ENCODE measurements around the gene PCGF6. TPM values are rescaled to one million over a fixed set of nuclear protein-coding genes. Genes with fewer than 3 reads are reported as not detected.
A peak's percentile ranks its signal among the peaks of the same experiment; 100 is the strongest.

The PCGF6 gene
- total and polyA plus RNA-seq, 2 donors (not counting 1 experiment from before 2014, with no cell fraction given) = 3.5 to 7.4 TPM

DNA sequence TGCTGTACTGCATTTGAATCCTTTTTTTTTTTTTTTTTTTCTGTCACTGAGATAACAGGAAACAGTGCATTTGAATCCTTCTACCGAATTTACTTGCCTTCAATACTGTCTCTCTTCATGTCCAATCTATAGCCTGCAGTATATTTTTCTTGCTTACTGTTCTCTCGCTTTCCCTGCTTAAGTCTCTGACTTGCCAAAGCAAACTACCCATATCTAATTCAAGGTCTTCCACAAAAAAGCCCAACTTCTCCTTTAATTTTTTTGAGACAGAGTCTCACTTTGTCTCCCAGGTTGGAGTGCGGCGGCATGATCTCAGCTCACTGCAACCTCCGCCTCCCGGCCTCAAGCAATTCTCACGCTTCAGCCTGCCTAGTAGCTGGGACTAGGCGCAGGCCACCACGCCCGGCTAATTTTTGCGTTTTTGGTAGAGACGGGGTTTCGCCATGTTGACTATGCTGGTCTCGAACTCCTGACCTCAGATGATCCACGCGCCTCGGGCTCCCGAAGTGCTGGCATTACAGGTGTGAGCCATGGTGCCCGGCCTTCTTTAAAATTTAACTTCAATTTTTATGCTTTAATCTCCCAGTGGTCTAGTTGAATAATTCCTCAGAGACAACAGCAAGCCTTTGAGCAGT lies 46.4 kb upstream of the PCGF6 start:
- ChIA-PET POLR2A (interaction anchor here (1.9 kb wide), 1 partner anchor 29 kb away, joined by 8 read pairs; the partner anchor contains the start of gene TAF5), CTCF (interaction anchor here (0.9 to 2.5 kb wide), 3 partner anchors 28 to 88 kb away, joined by 3 to 7 read pairs (median 3); partner anchors contain the start of gene TAF5)
- H3K4me1 Mint-ChIP-seq = peaks cover 44% of the 10 kb centered on the region
- H3K27ac ChIP-seq (ENCODE audit: low read length in 2 of 2) = peak overlapping the region; percentile 38 to 64
- WGBS (ENCODE audit: insufficient coverage) = 66% methylated on average over 13 of the region's 19 CpGs
- TF ChIP-seq, protein P1, sequence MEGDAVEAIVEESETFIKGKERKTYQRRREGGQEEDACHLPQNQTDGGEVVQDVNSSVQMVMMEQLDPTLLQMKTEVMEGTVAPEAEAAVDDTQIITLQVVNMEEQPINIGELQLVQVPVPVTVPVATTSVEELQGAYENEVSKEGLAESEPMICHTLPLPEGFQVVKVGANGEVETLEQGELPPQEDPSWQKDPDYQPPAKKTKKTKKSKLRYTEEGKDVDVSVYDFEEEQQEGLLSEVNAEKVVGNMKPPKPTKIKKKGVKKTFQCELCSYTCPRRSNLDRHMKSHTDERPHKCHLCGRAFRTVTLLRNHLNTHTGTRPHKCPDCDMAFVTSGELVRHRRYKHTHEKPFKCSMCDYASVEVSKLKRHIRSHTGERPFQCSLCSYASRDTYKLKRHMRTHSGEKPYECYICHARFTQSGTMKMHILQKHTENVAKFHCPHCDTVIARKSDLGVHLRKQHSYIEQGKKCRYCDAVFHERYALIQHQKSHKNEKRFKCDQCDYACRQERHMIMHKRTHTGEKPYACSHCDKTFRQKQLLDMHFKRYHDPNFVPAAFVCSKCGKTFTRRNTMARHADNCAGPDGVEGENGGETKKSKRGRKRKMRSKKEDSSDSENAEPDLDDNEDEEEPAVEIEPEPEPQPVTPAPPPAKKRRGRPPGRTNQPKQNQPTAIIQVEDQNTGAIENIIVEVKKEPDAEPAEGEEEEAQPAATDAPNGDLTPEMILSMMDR (IDR thresholded peaks at IDR 0.05) = no peak
- no peak for TF ChIP-seq EZH2 (IDR thresholded peaks at IDR 0.05; ENCODE audit: borderline replicate concordance, insufficient read depth, low read depth, low read length, poor library complexity, severe bottlenecking)
- H3K9me3 ChIP-seq (ENCODE audit: control extremely low read depth in 1 of 3, control insufficient read depth in 2 of 3, insufficient read depth in 1 of 3, low read length in 2 of 3) = no peaks in the 10 kb centered on the region
- peak overlapping the region; percentile 73 for H3K4me2 ChIP-seq (replicated peaks; ENCODE audit: low read depth, low read length, poor library complexity, severe bottlenecking)
- DNase-seq = no peak
- no peak for ATAC-seq (ENCODE audit: low read depth)
- peaks cover 4% of the 10 kb centered on the region for H4K20me1 ChIP-seq (ENCODE audit: control insufficient read depth, insufficient read depth, low read length, poor library complexity, severe bottlenecking)
- intact Hi-C loops (cut with micrococcal nuclease) = loop anchor here (2.0 to 5.0 kb wide), 2 partner anchors 725 to 1245 kb away; partner anchors contain the start of genes NOLC1 and SFR1
- H3K9ac ChIP-seq (ENCODE audit: low read length) = peak overlapping the region; percentile 98
- no peaks in the 10 kb centered on the region for H3K27me3 Mint-ChIP-seq
- no peaks in the 10 kb centered on the region for H3K27me3 ChIP-seq (replicated peaks in 1 of 4; ENCODE audit: control extremely low read depth in 1 of 4, control insufficient read depth in 3 of 4, insufficient read depth in 4 of 4, low read length in 3 of 4)
- H3K4me1 ChIP-seq (ENCODE audit: control insufficient read depth in 2 of 2, insufficient read depth in 2 of 2, low read length in 2 of 2) = peaks cover 22 to 23% of the 10 kb centered on the region in 2 donors
- no peaks in the 10 kb centered on the region for H3K9me3 Mint-ChIP-seq (ENCODE audit: insufficient read depth)
- H3K36me3 ChIP-seq (replicated peaks in 1 of 2; ENCODE audit: control extremely low read depth in 1 of 2, control insufficient read depth in 1 of 2, extremely low read depth in 1 of 2, insufficient read depth in 2 of 2, low read length in 1 of 2) = peaks cover 0 to 31% of the 10 kb centered on the region in 2 experiments
- peak overlapping the region; percentile 89 for H3K27ac Mint-ChIP-seq
- peak overlapping the region; percentile 97 for H3K4me3 Mint-ChIP-seq
- H3K4me3 ChIP-seq (ENCODE audit: control extremely low read depth in 1 of 5, extremely low read depth in 1 of 5, insufficient read depth in 1 of 5, low read depth in 2 of 5, low read length in 4 of 5) = peak overlapping the region; percentile 68 to 92 (median 76)
- peak overlapping the region; percentile 85 for H2AFZ ChIP-seq (ENCODE audit: insufficient read depth, low read depth, low read length, poor library complexity, severe bottlenecking)
- peaks cover 68% of the 10 kb centered on the region for H3K79me2 ChIP-seq (ENCODE audit: control insufficient read depth, insufficient read depth, low read length)

DNA sequence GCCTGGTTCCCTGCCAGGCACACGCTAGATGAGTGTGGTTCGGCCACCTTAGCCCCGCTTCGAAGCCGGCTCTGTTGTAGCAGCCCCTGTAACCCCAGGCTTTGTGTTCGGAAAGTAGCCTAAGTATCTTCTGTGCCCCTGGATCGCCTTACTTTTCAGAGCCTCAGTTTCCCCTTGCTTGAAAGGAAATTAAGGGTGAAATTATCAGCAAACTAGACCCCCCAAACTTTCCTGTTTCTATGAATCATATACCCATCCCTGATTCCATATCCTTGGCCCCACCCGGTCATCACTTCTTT lies 45.8 kb upstream of the PCGF6 start:
- Mint-ChIP-seq H3K27ac (peak overlapping the region; percentile 89), H3K4me1 (peaks cover 44% of the 10 kb centered on the region), H3K4me3 (peak overlapping the region; percentile 97), H3K9me3 (ENCODE audit: insufficient read depth) (no peaks in the 10 kb centered on the region), H3K27me3 (no peaks in the 10 kb centered on the region)
- ATAC-seq (ENCODE audit: low read depth) = no peak
- intact Hi-C loops (cut with micrococcal nuclease) = loop anchor here (1.0 to 5.0 kb wide), 5 partner anchors 28 to 1244 kb away; partner anchors contain the start of genes NOLC1, PCGF6 and SFR1
- H3K4me1 ChIP-seq (ENCODE audit: control insufficient read depth in 2 of 2, insufficient read depth in 2 of 2, low read length in 2 of 2) = peaks cover 22 to 23% of the 10 kb centered on the region in 2 donors
- POLR2A ChIA-PET = interaction anchor here (1.9 kb wide), 1 partner anchor 29 kb away, joined by 8 read pairs; the partner anchor contains the start of gene TAF5
- no peaks in the 10 kb centered on the region for H3K9me3 ChIP-seq (ENCODE audit: control extremely low read depth in 1 of 3, control insufficient read depth in 2 of 3, insufficient read depth in 1 of 3, low read length in 2 of 3)
- peaks cover 68% of the 10 kb centered on the region for H3K79me2 ChIP-seq (ENCODE audit: control insufficient read depth, insufficient read depth, low read length)
- peaks cover 0 to 31% of the 10 kb centered on the region in 2 experiments for H3K36me3 ChIP-seq (replicated peaks in 1 of 2; ENCODE audit: control extremely low read depth in 1 of 2, control insufficient read depth in 1 of 2, extremely low read depth in 1 of 2, insufficient read depth in 2 of 2, low read length in 1 of 2)
- peak overlapping the region; percentile 85 for H2AFZ ChIP-seq (ENCODE audit: insufficient read depth, low read depth, low read length, poor library complexity, severe bottlenecking)
- H3K27ac ChIP-seq (ENCODE audit: low read length in 2 of 2) = peak overlapping the region; percentile 38 to 64
- H3K27me3 ChIP-seq (replicated peaks in 1 of 4; ENCODE audit: control extremely low read depth in 1 of 4, control insufficient read depth in 3 of 4, insufficient read depth in 4 of 4, low read length in 3 of 4) = no peaks in the 10 kb centered on the region
- H3K4me2 ChIP-seq (replicated peaks; ENCODE audit: low read depth, low read length, poor library complexity, severe bottlenecking) = peak overlapping the region; percentile 73
- no peak for DNase-seq
- peak overlapping the region; percentile 68 to 92 (median 76) for H3K4me3 ChIP-seq (ENCODE audit: control extremely low read depth in 1 of 5, extremely low read depth in 1 of 5, insufficient read depth in 1 of 5, low read depth in 2 of 5, low read length in 4 of 5)
- H4K20me1 ChIP-seq (ENCODE audit: control insufficient read depth, insufficient read depth, low read length, poor library complexity, severe bottlenecking) = peaks cover 4% of the 10 kb centered on the region
- WGBS (ENCODE audit: insufficient coverage) = 0% methylated on average over 7 of the region's 8 CpGs
- peak overlapping the region; percentile 98 for H3K9ac ChIP-seq (ENCODE audit: low read length)
- CTCF ChIA-PET = interaction anchor here (1.0 to 2.5 kb wide), 3 partner anchors 29 to 89 kb away, joined by 3 to 7 read pairs (median 3); partner anchors contain the start of gene TAF5
- TF ChIP-seq, protein P1 (IDR thresholded peaks at IDR 0.05) = no peak

Data from B cell (primary cell).